ENCODE measurements around the gene BCAS4.

GRCh38 chr20:50916257-50916656 is 121.4 kb downstream of the BCAS4 start:
- TF ChIP-seq, protein P1, sequence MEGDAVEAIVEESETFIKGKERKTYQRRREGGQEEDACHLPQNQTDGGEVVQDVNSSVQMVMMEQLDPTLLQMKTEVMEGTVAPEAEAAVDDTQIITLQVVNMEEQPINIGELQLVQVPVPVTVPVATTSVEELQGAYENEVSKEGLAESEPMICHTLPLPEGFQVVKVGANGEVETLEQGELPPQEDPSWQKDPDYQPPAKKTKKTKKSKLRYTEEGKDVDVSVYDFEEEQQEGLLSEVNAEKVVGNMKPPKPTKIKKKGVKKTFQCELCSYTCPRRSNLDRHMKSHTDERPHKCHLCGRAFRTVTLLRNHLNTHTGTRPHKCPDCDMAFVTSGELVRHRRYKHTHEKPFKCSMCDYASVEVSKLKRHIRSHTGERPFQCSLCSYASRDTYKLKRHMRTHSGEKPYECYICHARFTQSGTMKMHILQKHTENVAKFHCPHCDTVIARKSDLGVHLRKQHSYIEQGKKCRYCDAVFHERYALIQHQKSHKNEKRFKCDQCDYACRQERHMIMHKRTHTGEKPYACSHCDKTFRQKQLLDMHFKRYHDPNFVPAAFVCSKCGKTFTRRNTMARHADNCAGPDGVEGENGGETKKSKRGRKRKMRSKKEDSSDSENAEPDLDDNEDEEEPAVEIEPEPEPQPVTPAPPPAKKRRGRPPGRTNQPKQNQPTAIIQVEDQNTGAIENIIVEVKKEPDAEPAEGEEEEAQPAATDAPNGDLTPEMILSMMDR (IDR thresholded peaks at IDR 0.05): no peak
- TF ChIP-seq POLR2A (IDR thresholded peaks at IDR 0.05): no peak

Measured in right lobe of liver (tissue), 4 donors.